Measurements from ENCODE around the gene DMD. TPM values are rescaled to one million over a fixed set of nuclear protein-coding genes. Genes with fewer than 3 reads are reported as not detected.

The DMD gene
- total and polyA plus RNA-seq, 2 of the 13 experiments (the other 11 are each of a cell fraction or from before 2014, with no cell fraction given), result 17.6 to 25.9 TPM

DNA sequence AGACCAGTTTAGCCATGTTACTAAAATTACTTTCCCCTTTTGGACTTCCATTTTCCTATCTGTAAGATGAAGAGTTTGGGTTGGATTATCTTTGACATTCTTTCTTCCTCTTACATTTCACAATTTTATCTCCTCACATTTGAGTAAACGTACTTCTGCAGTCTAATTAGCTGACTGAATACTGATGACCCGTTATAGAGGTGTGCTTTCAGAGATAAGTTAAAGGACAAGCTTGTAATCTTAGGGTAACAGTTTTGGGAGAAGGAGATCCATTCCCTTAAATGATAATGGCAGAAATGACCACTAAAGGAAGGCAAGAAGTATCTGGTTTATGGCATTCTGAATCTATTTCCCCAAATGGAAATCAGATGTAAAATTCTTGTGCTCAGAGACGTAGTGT, 1916.9 kb downstream of the DMD start:
- Histone ChIP-seq H3K4me1 (ENCODE audit: insufficient read depth, low read length) (no peaks in the 10 kb centered on the region), H3K4me3 (replicated peaks in 1 of 3; ENCODE audit: insufficient read depth in 1 of 3, low read depth in 2 of 3, low read length in 3 of 3) (no peak overlapping the region)
- no peak for ATAC-seq
- TF ChIP-seq CBX1 (IDR thresholded peaks at IDR 0.05; ENCODE audit: low read depth) (no peak), ZNF512B (CRISPR knock-in tag; IDR thresholded peaks at IDR 0.05; ENCODE audit: borderline replicate concordance) (no peak), SMARCC2 (IDR thresholded peaks at IDR 0.05) (no peak), ZNF143 (CRISPR knock-in tag; IDR thresholded peaks at IDR 0.05) (no peak), TMF1 (CRISPR knock-in tag; IDR thresholded peaks at IDR 0.05; ENCODE audit: low read depth) (no peak), STAG1 (CRISPR knock-in tag; IDR thresholded peaks at IDR 0.05) (no peak), MAFG (CRISPR knock-in tag; IDR thresholded peaks at IDR 0.05) (no peak), ZNF724P (CRISPR knock-in tag; IDR thresholded peaks at IDR 0.05; ENCODE audit: borderline replicate concordance) (no peak), CERS6 (CRISPR knock-in tag; IDR thresholded peaks at IDR 0.05) (no peak), ZNF772 (CRISPR knock-in tag; IDR thresholded peaks at IDR 0.05) (no peak), ZNF740 (CRISPR knock-in tag; IDR thresholded peaks at IDR 0.05) (no peak), ZNF510 (CRISPR knock-in tag; IDR thresholded peaks at IDR 0.05; ENCODE audit: low read depth) (no peak), ZNF18 (CRISPR knock-in tag; IDR thresholded peaks at IDR 0.05; ENCODE audit: insufficient replicate concordance) (no peak), POLR2A (IDR thresholded peaks at IDR 0.05; ENCODE audit: insufficient read depth in 1 of 2, low read depth in 2 of 2, low read length in 2 of 2) (no peak), PHF8 (CRISPR knock-in tag; IDR thresholded peaks at IDR 0.05) (no peak)
- TF ChIP-seq, protein P1, sequence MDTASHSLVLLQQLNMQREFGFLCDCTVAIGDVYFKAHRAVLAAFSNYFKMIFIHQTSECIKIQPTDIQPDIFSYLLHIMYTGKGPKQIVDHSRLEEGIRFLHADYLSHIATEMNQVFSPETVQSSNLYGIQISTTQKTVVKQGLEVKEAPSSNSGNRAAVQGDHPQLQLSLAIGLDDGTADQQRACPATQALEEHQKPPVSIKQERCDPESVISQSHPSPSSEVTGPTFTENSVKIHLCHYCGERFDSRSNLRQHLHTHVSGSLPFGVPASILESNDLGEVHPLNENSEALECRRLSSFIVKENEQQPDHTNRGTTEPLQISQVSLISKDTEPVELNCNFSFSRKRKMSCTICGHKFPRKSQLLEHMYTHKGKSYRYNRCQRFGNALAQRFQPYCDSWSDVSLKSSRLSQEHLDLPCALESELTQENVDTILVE (CRISPR knock-in tag; IDR thresholded peaks at IDR 0.05), result no peak
- TF ChIP-seq, protein P2, sequence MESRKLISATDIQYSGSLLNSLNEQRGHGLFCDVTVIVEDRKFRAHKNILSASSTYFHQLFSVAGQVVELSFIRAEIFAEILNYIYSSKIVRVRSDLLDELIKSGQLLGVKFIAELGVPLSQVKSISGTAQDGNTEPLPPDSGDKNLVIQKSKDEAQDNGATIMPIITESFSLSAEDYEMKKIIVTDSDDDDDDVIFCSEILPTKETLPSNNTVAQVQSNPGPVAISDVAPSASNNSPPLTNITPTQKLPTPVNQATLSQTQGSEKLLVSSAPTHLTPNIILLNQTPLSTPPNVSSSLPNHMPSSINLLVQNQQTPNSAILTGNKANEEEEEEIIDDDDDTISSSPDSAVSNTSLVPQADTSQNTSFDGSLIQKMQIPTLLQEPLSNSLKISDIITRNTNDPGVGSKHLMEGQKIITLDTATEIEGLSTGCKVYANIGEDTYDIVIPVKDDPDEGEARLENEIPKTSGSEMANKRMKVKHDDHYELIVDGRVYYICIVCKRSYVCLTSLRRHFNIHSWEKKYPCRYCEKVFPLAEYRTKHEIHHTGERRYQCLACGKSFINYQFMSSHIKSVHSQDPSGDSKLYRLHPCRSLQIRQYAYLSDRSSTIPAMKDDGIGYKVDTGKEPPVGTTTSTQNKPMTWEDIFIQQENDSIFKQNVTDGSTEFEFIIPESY (CRISPR knock-in tag; IDR thresholded peaks at IDR 0.05), result no peak

More for the DNA sequence above, 1916.9 kb downstream of the DMD start:
- in situ Hi-C loops (cut with HindIII; ENCODE audit: extremely low pct_ligation_motif_present, low pct_unique_long_range_greater_than_20kb), result loop anchor here (10.0 kb wide), 1 partner anchor 260 kb away; no protein-coding TSS in a partner anchor
- Histone ChIP-seq H3K27me3 (ENCODE audit: control insufficient read depth in 1 of 2, insufficient read depth in 2 of 2, low read length in 2 of 2) (no peaks in the 10 kb centered on the region), H3K79me2 (ENCODE audit: insufficient read depth, low read length) (no peaks in the 10 kb centered on the region), H3K9ac (ENCODE audit: insufficient read depth, low read depth, low read length) (no peak overlapping the region), H3K36me3 (replicated peaks in 1 of 2; ENCODE audit: control insufficient read depth in 1 of 2, insufficient read depth in 2 of 2, low read length in 2 of 2) (no peaks in the 10 kb centered on the region), H3K9me3 (ENCODE audit: low read length) (no peaks in the 10 kb centered on the region), H3K27ac (ENCODE audit: extremely low read length, insufficient read depth, low read length) (no peak overlapping the region), H4K20me1 (ENCODE audit: insufficient read depth, low read length) (no peaks in the 10 kb centered on the region), H2AFZ (ENCODE audit: low read length) (no peak overlapping the region), H3K4me2 (ENCODE audit: low read depth, low read length) (no peak overlapping the region)
- ChIA-PET POLR2A (no interaction called here), CTCF (ENCODE audit: low intra/inter-chr PET ratio, low total read pairs) (no interaction called here)
- WGBS (ENCODE audit: low lambda C conversion rate), result 38% methylated on average over 3 of the region's 3 CpGs
- BruUV-seq (replicated peaks), result no TSS peak
- DNase-seq (ENCODE audit: low spot score) (no peak), FAIRE-seq (no peak)
- intact Hi-C loops (cut with micrococcal nuclease; ENCODE audit: unreplicated experiment), result no loop called here

Data from HepG2 (cell line).